HG02642 (cell line): Measurements from ENCODE around the gene SERP1.

Experiments used
- ATAC-seq: cut with Tn5 transposase; IDR thresholded peaks from one replicate; pipeline ENCODE4 v1.9.1; 2021; ENCODE audit warnings: mild to moderate bottlenecking; ENCODE audit not compliant: unreplicated experiment, poor library complexity

The SERP1 gene

GRCh38 chr3:150546226-150547044 lies at the start of gene SERP1, which contains the start of gene EIF2A:
Gene SERP1, minus strand, starts transcription at chr3:150546496. Its CDS starts 361 bp downstream, at chr3:150546135.
Gene EIF2A, plus strand, starts transcription at chr3:150546787. Its CDS starts 16 bp downstream, at chr3:150546803.
- peak; percentile 93 for ATAC-seq

DNA sequence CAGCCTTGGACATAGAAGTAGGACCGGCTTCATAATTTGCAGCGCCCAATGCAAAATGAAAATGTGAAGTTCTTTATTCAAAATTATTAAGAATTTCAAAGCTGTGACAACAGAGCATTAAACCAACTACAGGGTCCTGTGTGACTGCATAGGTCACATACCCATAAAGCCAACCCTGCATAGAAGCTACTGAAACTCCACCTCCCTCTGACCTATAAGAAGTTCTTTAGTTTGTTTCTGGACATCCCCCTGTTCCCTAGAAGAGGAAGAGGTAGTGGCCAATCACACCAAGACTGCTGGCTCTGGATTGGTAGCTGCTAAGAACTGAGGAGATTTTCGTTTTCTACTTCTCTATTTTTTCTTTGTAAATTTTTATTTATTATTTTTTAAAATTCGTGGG lies 47.9 kb upstream of the SERP1 start:
- no peak for ATAC-seq

DNA sequence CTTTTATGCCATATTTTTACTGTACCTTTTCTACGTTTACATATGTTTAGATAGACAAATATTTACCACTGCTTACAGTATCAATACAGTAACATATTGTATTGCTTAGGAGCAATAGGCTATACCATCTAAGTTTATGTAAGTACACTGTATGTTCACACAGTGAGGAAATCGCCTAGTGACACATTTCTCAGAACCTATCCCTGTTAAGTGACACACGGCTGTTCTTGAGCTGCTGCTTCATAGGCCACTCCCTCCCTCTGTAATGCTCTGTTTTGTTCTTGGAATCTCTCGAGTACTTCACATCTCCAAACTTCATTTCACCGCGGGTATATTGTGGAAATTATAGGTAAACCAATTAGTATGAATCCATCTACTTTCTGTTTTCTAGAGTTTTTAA lies 43.5 kb upstream of the SERP1 start:
- no peak for ATAC-seq

DNA sequence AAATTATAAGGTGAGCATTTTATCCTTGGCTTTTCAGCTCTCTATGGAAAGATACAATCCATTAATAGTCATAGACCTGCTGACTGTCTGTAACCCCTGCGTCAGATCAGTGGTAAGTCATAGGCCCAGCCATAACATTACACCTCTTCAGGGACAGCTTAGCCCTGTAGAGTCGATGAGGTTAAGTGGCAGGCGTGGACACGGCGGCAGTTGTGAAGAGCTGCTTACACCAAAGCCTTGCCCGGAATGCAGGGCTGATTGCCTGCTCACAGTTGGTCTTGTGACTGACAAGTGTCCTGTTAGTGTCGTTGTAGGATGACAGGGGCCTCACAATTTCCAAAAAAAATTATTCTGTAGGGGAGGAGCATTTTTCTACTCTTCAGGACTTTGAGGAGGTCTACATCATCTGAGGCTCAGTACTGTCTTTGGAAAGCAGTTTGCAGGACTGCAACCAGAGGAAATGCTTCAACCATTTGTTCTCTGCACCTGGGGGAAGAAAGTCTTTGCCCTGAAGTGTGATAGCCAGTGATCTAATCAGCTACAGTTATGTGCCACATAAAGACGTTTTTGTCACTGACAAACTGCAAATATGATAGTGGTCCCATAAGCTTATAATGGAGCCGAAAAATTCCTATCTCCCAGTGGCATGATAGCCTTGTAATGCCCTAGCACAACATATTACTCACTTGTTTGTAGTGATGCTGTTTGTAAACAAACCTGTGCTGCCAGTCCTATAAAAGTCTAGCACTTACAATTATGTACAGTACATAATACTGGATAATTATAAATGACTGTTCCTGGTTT lies 41.9 kb upstream of the SERP1 start:
- no peak for ATAC-seq

GRCh38 chr3:150583028-150583427 lies 36.7 kb upstream of the SERP1 start:
- no peak for ATAC-seq

DNA sequence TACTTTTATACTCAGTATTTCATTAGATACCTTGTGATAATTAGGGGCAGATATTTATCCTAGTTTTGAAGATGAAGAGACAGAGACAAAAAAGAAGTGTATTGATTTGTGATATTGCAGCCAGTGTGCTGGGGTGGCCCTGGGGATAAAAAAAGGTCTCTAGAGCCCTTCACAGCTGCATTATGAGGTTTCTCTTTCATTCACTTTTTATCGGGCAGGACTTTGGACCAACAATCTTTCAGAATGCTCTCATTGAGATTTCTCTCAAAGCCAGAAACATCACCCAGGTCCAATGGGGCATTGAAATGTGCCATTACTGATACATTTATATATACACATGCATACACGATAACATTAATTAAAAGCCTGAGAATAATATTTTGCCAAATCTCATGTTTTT lies 36.3 kb upstream of the SERP1 start:
- peak; percentile 75 for ATAC-seq

GRCh38 chr3:150581174-150581573 lies 34.9 kb upstream of the SERP1 start:
- ATAC-seq = no peak

GRCh38 chr3:150577855-150578254 lies 31.6 kb upstream of the SERP1 start:
- no peak for ATAC-seq

DNA sequence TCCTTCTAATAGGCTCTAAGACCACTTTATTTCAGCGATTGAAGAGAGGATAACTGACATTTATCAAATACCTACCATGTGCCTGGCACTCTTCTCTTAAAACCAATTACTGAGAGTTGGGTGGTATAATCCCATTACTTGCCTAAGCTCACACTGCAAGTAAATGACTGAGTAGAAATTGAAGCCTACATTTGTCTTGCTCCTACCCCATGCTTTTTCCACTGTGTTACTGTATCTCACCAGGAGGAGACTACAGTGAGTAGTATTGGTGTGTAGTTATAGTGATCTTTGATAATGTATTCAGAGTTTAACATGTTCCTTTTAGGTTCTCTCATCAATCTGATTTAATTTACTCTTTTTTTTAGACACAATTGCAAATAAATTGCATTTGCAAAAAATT lies 21.0 kb upstream of the SERP1 start:
- no peak for ATAC-seq

DNA sequence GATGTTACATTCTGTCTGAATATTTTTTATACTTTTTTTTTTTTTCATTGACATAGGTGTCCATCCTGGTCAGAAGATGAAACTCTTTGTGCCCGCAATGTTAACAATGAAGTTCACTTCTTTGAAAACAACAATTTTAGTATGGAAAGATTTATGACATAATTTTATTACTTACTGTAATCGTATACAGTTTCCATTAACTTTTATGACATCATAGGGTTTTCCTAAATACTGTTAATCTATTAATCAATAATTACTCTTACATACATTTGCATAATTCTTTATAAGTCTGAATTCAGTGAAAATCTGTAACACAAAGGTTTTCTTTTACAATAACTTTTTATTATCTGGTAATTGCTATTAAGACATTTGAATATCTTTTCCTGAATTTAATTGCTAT lies 17.9 kb upstream of the SERP1 start:
- ATAC-seq = no peak

- no peak for ATAC-seq
These were observed 11.4 kb upstream of the SERP1 start for GRCh38 chr3:150557725-150558124.

- ATAC-seq = no peak
These were observed 10.5 kb upstream of the SERP1 start for GRCh38 chr3:150556792-150557191.

GRCh38 chr3:150555859-150556436 lies 9.7 kb upstream of the SERP1 start:
- ATAC-seq = no peak

GRCh38 chr3:150547045-150547741 lies 897 bp upstream of the SERP1 start:
- no peak for ATAC-seq

DNA sequence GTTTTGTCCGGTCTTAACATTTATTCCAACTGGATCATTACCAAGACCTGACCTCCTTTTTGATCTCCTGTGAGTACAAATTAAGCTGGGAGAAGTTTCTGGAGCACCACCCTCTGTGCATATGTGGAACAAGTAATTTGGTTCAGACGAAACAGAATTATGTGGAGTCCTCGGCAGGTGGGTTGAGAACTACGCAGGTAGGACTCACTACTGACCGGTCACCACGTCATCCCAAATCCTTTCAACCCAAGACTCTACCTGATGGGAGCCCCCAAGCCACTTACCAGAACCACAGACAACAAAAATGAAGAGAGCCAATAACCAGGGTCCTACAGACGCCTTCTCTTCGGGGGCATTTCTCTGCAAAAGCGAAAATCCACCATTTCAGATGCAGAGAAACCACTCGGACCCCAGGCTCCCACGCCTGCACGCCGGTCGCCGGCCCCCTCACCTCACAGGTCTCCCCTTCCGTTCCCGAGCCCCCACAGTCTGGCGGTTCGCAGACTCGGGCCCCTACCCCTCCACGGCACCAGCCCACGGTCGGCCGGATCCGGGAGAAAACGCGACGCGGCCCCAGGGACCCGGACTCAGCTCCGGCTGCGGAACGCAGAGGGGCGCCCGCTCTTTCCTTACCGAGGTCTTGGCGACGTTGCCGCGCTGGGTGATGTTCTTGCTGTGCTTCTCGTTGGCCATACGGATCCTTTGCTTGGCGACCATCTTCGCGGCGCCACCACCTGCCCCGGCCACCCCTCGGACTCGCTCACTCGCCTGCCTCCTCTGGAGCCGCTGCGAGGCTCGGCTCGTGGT lies 674 bp downstream of the SERP1 start:
- no peak for ATAC-seq

- ATAC-seq = no peak
These were observed 1.6 kb downstream of the SERP1 start for GRCh38 chr3:150544726-150545125.

GRCh38 chr3:150544041-150544440 lies 2.3 kb downstream of the SERP1 start:
- ATAC-seq = no peak

DNA sequence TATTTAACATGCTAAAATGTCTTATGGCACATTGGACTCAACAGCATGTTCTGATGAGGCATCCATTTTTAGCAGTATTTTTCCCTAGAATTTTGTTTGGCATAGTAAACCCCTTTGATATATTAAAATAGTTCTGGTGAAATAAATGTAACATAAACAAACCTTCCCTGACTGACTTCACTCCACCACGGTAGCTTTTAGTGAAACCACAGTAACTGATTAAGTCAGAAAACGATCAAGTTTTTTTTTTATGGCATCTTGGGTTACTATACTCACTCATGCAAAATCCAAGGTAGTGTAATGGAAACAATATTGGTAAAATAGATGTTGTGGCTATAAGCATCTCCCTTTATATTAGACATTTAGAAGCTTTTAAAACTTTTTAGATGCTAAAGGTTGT lies 2.8 kb downstream of the SERP1 start:
- ATAC-seq = no peak

DNA sequence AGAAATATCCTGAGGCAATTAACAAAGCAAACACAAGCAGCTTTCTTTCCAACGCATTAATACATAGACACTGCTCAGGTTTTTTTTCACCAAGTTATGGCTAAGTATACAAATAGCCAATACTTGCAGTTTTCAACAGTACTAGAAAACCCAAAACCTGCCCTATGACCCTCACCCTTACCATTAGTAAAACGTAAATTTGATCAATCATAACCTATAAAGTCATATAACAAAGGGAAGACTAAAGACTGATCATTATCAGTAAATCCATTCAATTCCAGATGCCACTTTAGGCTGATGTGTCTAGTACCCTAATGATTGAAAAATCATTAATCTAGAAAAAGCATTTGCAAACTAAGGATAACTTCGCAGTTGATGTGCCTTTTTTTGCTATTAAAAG lies 3.2 kb downstream of the SERP1 start:
- no peak for ATAC-seq

DNA sequence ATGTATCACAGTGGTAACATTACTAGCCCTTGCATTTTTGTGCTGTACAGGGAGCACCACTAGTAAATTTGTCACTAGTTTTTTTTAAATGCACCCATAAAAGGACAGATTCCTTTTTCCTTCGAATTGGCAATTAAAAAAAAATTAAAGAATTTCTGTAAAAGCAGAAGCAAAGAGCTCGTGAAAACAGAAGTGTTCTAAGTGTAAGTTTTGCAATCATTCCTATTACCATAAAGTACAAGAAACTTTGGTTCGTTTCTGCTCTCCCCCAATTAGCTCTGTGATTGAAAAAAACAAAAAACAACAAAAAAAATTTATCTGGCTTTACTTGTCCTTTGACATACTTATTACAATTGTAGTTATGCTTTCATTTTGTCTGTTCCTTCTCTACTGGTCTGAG lies 5.3 kb downstream of the SERP1 start:
- no peak for ATAC-seq
